Upper lobe of left lung (tissue), 6 donors: ENCODE measurements around the gene VEPH1. TPM values are rescaled to one million over a fixed set of nuclear protein-coding genes. Genes with fewer than 3 reads are reported as not detected.
A peak's percentile ranks its signal among the peaks of the same experiment; 100 is the strongest.

Experiments used
- ATAC-seq, 2 donors: fragments of 200-7000 bp; cut with Tn5 transposase; one replicate each; pipeline ENCODE4 v1.9.1; 2022; ENCODE audit warnings: mild to moderate bottlenecking in 2 of 2, moderate library complexity in 2 of 2; ENCODE audit not compliant: low FRiP score in 2 of 2
- DNase-seq, 2 donors: peaks; one replicate each; pipeline ENCODE4 v3.0.0-alpha.2; 2019 to 2020
- H3K27ac ChIP-seq, 4 donors: fragments of 200-600 bp; sonication (generic); one replicate each; pipeline ENCODE4 v1.5.1; 2016 to 2019
- H3K27me3 ChIP-seq, 4 donors: fragments of 200-600 bp; sonication (generic); one replicate each; pipeline ENCODE4 v1.5.1; 2017 to 2019
- H3K36me3 ChIP-seq, 4 donors: fragments of 200-600 bp; sonication (generic); one replicate each; pipeline ENCODE4 v1.5.1; 2016 to 2019
- H3K4me1 ChIP-seq, 4 donors: fragments of 200-600 bp; sonication (generic); one replicate each; pipeline ENCODE4 v1.5.1; 2018 to 2019
- H3K4me3 ChIP-seq, 4 donors: fragments of 200-600 bp; sonication (generic); one replicate each; pipeline ENCODE4 v1.5.1; 2017 to 2019; ENCODE audit warnings: mild to moderate bottlenecking in 2 of 4, moderate library complexity in 1 of 4
- H3K9me3 ChIP-seq, 4 donors: fragments of 200-600 bp; sonication (generic); one replicate each; pipeline ENCODE4 v1.5.1; 2018 to 2019
- EP300 ChIP-seq, 4 donors: sonication (generic); formaldehyde crosslinking; IDR thresholded peaks; one replicate each; pipeline ENCODE4 v1.5.1; 2017; ENCODE audit warnings: antibody characterized with exemption in 4 of 4, control low read depth in 2 of 4
- POLR2A ChIP-seq, 4 donors: fragments of 450-650 bp; IDR thresholded peaks; one replicate each; pipeline ENCODE4 v1.5.1; 2016 to 2017; ENCODE audit warnings: antibody characterized with exemption in 4 of 4, mild to moderate bottlenecking in 2 of 4
- POLR2AphosphoS5 ChIP-seq, 2 donors: sonication (generic); formaldehyde crosslinking; IDR thresholded peaks; one replicate each; pipeline ENCODE4 v1.5.1; 2017; ENCODE audit warnings: antibody characterized with exemption in 2 of 2
- whole genome bisulfite sequencing, 2 donors: methylation state at CpG; one replicate each; pipeline ENCODE4 v1.1.5; 2017 to 2018; 5-methylcytosine and 5-hydroxymethylcytosine counted together
- total RNA-seq, 6 donors: library from RNA; depleted of rRNA in 4 of 6; stranded (reverse); fragments of >200 nt in 4 of 6; gene quantifications; one replicate each; pipeline versions ENCODE4 v1.1.0 to v1.2.1, GENCODE V29; 2016 to 2021
- TF ChIP-seq, protein P1 (sequence below), 6 experiments: fragments of 450-650 bp in 4 of 6; fragments of 200-600 bp in 2 of 6; sonication (generic) in 2 of 6; IDR thresholded peaks; one replicate each; pipeline ENCODE4 v1.5.1; 2016 to 2019; ENCODE audit warnings: antibody characterized with exemption in 6 of 6
- donor health status: DM: no; HTN: no; CAD: no; lungs with moderate emphysema.
- donor health status: DM: no; HTN: yes; CAD: no; lungs with severe emphysema.

VEPH1 gene
- total RNA-seq, 6 donors from 2014 or later, result 78.6 to 229 (median 178) TPM

DNA sequence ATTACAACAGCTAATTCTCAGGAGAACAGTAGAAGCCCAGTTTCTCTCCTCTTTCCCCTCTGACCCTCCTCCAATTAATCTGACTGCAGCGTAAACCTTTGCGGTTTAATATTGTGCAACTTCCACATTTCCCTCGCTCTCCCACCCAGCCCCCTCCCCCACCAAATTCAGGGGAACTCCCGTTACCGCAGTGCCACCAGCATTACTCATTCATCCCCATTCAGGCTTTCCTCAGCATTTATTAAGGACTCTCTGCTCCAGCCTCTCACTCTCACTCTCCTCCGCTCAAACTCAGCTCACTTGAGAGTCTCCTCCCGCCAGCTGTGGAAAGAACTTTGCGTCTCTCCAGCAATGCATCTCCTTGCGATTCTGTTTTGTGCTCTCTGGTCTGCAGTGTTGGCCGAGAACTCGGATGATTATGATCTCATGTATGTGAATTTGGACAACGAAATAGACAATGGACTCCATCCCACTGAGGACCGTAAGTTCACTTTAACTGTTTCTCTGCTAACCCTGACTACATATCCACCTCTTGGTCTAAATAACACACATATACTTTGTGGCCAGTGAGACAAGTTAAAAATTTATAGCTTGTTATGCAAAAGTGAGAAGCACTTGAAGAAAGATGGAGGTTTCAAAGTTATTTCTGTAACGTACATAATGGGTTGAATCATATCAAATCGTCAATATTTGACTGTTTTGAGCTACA is 66.5 kb downstream of the VEPH1 start, which contains the start of gene PTX3:
PTX3 (plus strand) TSS at position 268 of the 709 bp plus-strand sequence; CDS start at position 352, 84 bp downstream.
- peak in 1 of 2 donors; percentile 68 for DNase-seq
- 3 to 5% methylated on average over 15 of the region's 15 CpGs for WGBS, 2 donors
- Histone ChIP-seq H3K4me3 (peak within 1 kb of the TSS; percentile 8 to 61 (median 56)), H3K36me3 (peaks cover 0 to 2% (median 0%) of the 10 kb centered on the region in 4 donors), H3K4me1 (peaks cover 10 to 24% (median 19%) of the 10 kb centered on the region in 4 donors), H3K27me3 (no peaks in the 10 kb centered on the region), H3K27ac (peak within 1 kb of the TSS in 2 of 4 donors; percentile 67 to 71), H3K9me3 (no peaks in the 10 kb centered on the region)
- peak; percentile 63 to 91 for ATAC-seq
- TF ChIP-seq POLR2AphosphoS5 (IDR thresholded peaks at IDR 0.05) (peak; percentile 53 to 65), POLR2A (IDR thresholded peaks at IDR 0.05) (peak in 1 of 4 donors; percentile 29)
- TF ChIP-seq, protein P1, sequence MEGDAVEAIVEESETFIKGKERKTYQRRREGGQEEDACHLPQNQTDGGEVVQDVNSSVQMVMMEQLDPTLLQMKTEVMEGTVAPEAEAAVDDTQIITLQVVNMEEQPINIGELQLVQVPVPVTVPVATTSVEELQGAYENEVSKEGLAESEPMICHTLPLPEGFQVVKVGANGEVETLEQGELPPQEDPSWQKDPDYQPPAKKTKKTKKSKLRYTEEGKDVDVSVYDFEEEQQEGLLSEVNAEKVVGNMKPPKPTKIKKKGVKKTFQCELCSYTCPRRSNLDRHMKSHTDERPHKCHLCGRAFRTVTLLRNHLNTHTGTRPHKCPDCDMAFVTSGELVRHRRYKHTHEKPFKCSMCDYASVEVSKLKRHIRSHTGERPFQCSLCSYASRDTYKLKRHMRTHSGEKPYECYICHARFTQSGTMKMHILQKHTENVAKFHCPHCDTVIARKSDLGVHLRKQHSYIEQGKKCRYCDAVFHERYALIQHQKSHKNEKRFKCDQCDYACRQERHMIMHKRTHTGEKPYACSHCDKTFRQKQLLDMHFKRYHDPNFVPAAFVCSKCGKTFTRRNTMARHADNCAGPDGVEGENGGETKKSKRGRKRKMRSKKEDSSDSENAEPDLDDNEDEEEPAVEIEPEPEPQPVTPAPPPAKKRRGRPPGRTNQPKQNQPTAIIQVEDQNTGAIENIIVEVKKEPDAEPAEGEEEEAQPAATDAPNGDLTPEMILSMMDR (IDR thresholded peaks at IDR 0.05), result no peak

DNA sequence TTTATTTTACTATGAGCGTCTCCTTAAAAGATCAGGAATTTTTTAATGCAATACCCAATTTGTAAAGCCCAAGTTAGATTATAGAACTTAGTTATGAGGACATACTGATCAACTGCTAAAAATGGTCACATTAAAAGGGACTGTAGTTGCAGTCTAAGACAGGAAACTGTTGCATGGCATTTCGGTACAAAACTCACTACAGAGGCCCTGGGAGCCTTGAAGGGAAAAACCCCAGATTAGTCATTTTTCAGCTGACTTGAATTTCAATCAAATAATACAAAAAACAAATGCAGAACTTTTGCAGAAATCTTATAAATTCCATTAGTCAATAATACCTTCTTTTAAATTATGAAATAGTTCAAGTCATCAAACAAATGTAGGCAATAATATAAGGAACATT is 73.5 kb downstream of the VEPH1 start:
- 62 to 67% methylated on average over 2 of the region's 2 CpGs for WGBS, 2 donors

DNA sequence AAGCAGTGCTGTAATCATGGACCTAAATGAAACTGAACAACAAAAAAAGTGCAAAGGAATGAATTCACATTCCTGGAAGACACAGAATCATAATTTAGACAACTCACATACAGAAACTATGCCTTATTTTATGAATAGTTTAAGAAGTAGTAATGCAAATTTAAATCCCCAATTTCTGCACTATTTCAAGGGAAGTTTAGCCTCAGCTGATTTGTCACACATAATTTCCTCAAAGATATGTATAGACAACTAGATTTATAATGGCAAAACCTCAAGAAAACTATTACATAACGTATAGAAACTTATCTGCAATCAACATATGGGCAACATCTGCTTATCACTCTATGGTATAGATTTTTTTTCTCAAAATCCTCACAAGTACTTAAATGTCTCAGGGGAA is 74.4 kb downstream of the VEPH1 start:
- TF ChIP-seq POLR2AphosphoS5 (IDR thresholded peaks at IDR 0.05) (no peak), POLR2A (IDR thresholded peaks at IDR 0.05) (no peak), EP300 (IDR thresholded peaks at IDR 0.05) (no peak)
- TF ChIP-seq, protein P1 (IDR thresholded peaks at IDR 0.05), result no peak
- Histone ChIP-seq H3K27me3 (no peaks in the 10 kb centered on the region), H3K36me3 (peaks cover 0 to 6% (median 0%) of the 10 kb centered on the region in 4 donors), H3K4me1 (no peaks in the 10 kb centered on the region), H3K27ac (no peak overlapping the region), H3K4me3 (no peak overlapping the region), H3K9me3 (no peaks in the 10 kb centered on the region)
- WGBS, 2 donors, result 47 to 49% methylated on average over 1 of the region's 1 CpG
- ATAC-seq (no peak), DNase-seq (no peak)

More for the DNA sequence above, 73.5 kb downstream of the VEPH1 start:
- Histone ChIP-seq H3K27me3 (no peaks in the 10 kb centered on the region), H3K4me3 (no peak overlapping the region), H3K27ac (no peak overlapping the region), H3K36me3 (peaks cover 0 to 6% (median 0%) of the 10 kb centered on the region in 4 donors), H3K4me1 (no peaks in the 10 kb centered on the region), H3K9me3 (no peaks in the 10 kb centered on the region)
- DNase-seq (no peak), ATAC-seq (no peak)
- TF ChIP-seq POLR2AphosphoS5 (IDR thresholded peaks at IDR 0.05) (no peak), POLR2A (IDR thresholded peaks at IDR 0.05) (no peak), EP300 (IDR thresholded peaks at IDR 0.05) (no peak)
- TF ChIP-seq, protein P1 (IDR thresholded peaks at IDR 0.05), result no peak

DNA sequence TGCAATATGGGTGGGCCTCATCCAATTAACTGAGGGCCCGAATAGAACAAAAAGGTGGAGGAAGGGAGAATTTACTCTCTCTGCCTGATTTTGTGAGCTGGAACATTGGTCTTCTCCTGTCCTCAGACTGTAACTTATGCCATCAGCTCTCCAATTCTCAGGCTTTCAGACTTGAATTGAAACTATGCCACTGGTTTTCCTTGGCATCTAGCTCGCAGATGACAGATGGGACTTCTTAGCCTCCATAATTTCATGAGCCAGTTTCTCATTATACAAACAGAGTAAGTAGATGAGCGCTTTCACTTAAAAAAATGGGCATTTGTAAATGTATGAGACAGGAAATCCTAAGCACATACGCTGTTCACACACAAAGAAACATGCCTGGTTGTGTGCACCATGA is 75.3 kb downstream of the VEPH1 start:
- WGBS, 2 donors, result 78 to 84% methylated on average over 4 of the region's 4 CpGs
- peaks cover 0 to 6% (median 0%) of the 10 kb centered on the region in 4 donors for H3K36me3 ChIP-seq
- TF ChIP-seq POLR2AphosphoS5 (IDR thresholded peaks at IDR 0.05) (no peak), EP300 (IDR thresholded peaks at IDR 0.05) (no peak), POLR2A (IDR thresholded peaks at IDR 0.05) (no peak)
- TF ChIP-seq, protein P1 (IDR thresholded peaks at IDR 0.05), result no peak
- H3K27ac ChIP-seq, result no peak overlapping the region
- H3K27me3 ChIP-seq, result no peaks in the 10 kb centered on the region
- H3K4me1 ChIP-seq, result no peaks in the 10 kb centered on the region
- DNase-seq (no peak), ATAC-seq (no peak)
- no peak overlapping the region for H3K4me3 ChIP-seq
- no peaks in the 10 kb centered on the region for H3K9me3 ChIP-seq
